H1 (cell line): ENCODE data around the gene RHCG. TPM values are rescaled to one million over a fixed set of nuclear protein-coding genes. Genes with fewer than 3 reads are reported as not detected.

ENCODE experiments used
- CTCF ChIA-PET: fragments of 300-600 bp; sonication (Branson Sonifier 250); formaldehyde crosslinking; loops from one replicate; lab custom pipeline; 2021; ENCODE audit not compliant: partially characterized antibody; lab: Charles Lee
- POLR2A ChIA-PET: fragments of 300-600 bp; sonication (Branson Sonifier 250); formaldehyde crosslinking; loops from one replicate; lab custom pipeline; 2021; ENCODE audit warnings: inconsistent platforms; ENCODE audit not compliant: partially characterized antibody; lab: Charles Lee
- DNase-seq, 2 experiments: peaks; one replicate each; pipeline versions ENCODE4 v3.0.0 to v3.0.0-alpha.2; 2010 to 2022; ENCODE audit warnings: low spot score in 2 of 2, low read depth in 1 of 2, mixed read lengths in 1 of 2
- FAIRE-seq: peaks from 2 replicates; lab custom pipeline; 2011; peaks lifted over from hg19 to GRCh38; lab: Jason Lieb, UNC
- H2AFZ ChIP-seq: 2 replicates; pipeline ENCODE4 v1.8.1; 2012; ENCODE audit warnings: low read length, inconsistent platforms
- H2AK5ac ChIP-seq: 2 replicates; pipeline ENCODE4 v1.6.1; 2013; ENCODE audit warnings: low read depth, low read length
- H2BK120ac ChIP-seq: replicated peaks from 2 replicates; pipeline ENCODE3; 2013; ENCODE audit warnings: low read depth, low read length, inconsistent platforms
- H2BK12ac ChIP-seq: 2 replicates; pipeline ENCODE4 v1.6.1; 2013; ENCODE audit warnings: low read depth, low read length
- H2BK15ac ChIP-seq: 2 replicates; pipeline ENCODE4 v1.6.1; 2013; ENCODE audit warnings: low read length
- H2BK20ac ChIP-seq: 2 replicates; pipeline ENCODE4 v1.6.1; 2013; ENCODE audit warnings: low read length
- H2BK5ac ChIP-seq: 2 replicates; pipeline ENCODE4 v1.6.1; 2013; ENCODE audit warnings: low read depth, low read length
- H3K14ac ChIP-seq: 2 replicates; pipeline ENCODE4 v1.6.1; 2013; ENCODE audit warnings: inconsistent platforms; ENCODE audit not compliant: insufficient read length
- H3K18ac ChIP-seq: 2 replicates; pipeline ENCODE4 v1.6.1; 2013; ENCODE audit warnings: low read length; ENCODE audit errors: extremely low read depth
- H3K23ac ChIP-seq: 2 replicates; pipeline ENCODE4 v1.6.1; 2013; ENCODE audit warnings: inconsistent platforms; ENCODE audit not compliant: insufficient read length
- H3K23me2 ChIP-seq: 2 replicates; pipeline ENCODE4 v1.6.1; 2013; ENCODE audit warnings: low read depth, low read length
- H3K27ac ChIP-seq: 2 replicates; pipeline ENCODE4 v1.6.1; 2011; ENCODE audit warnings: low read depth, low read length, inconsistent platforms
- H3K27me3 ChIP-seq, 4 experiments: replicated peaks in 1 of 4; 1 replicate in 1 of 4; 2 replicates in 3 of 4; pipeline versions ENCODE4 v1.6.1 to v1.8.1; 2011 to 2013; ENCODE audit warnings: low read length in 3 of 4, mild to moderate bottlenecking in 3 of 4, inconsistent platforms in 2 of 4, mixed read lengths in 2 of 4, moderate library complexity in 1 of 4; ENCODE audit not compliant: control insufficient read depth in 3 of 4, insufficient read depth in 3 of 4; ENCODE audit errors: extremely low read depth in 1 of 4
- H3K36me3 ChIP-seq, 4 experiments: 2 replicates each; pipeline versions ENCODE4 v1.6.1 to v1.8.1; 2011 to 2013; ENCODE audit warnings: mild to moderate bottlenecking in 4 of 4, low read length in 3 of 4, moderate library complexity in 2 of 4, control low read depth in 1 of 4, inconsistent platforms in 1 of 4; ENCODE audit not compliant: insufficient read depth in 4 of 4, control insufficient read depth in 2 of 4
- H3K4ac ChIP-seq: replicated peaks from 2 replicates; pipeline ENCODE3; 2013; ENCODE audit warnings: low read length, low read depth, mixed read lengths, inconsistent platforms; ENCODE audit not compliant: insufficient read length
- H3K4me1 ChIP-seq, 4 experiments: replicated peaks in 1 of 4; 1 replicate in 1 of 4; 2 replicates in 3 of 4; pipeline versions ENCODE4 v1.6.1 to v1.8.1; 2011 to 2013; ENCODE audit warnings: low read length in 3 of 4, inconsistent platforms in 2 of 4, mixed read lengths in 1 of 4; ENCODE audit not compliant: insufficient read depth in 4 of 4, control insufficient read depth in 3 of 4
- H3K4me2 ChIP-seq, 2 experiments: 2 replicates each; pipeline versions ENCODE4 v1.6.1 to v1.8.1; 2011 to 2013; ENCODE audit warnings: low read depth in 2 of 2, low read length in 2 of 2, control low read depth in 1 of 2, inconsistent platforms in 1 of 2, mild to moderate bottlenecking in 1 of 2; ENCODE audit not compliant: insufficient read depth in 1 of 2
- H3K4me3 ChIP-seq, 4 experiments: fragments of 200-600, 300-600 bp in 1 of 4; sonication (generic), shearing (Covaris generic), sonication (Bioruptor Twin) in 1 of 4; 2 replicates each; pipeline versions ENCODE4 v1.5.1 to v1.8.1; 2011 to 2016; ENCODE audit warnings: low read length in 4 of 4, low read depth in 3 of 4, control low read depth in 2 of 4, inconsistent platforms in 2 of 4, mild to moderate bottlenecking in 2 of 4, mixed read lengths in 1 of 4, moderate library complexity in 1 of 4; ENCODE audit not compliant: insufficient read depth in 2 of 4; ENCODE audit errors: extremely low read depth in 1 of 4
- H3K56ac ChIP-seq: replicated peaks from 2 replicates; pipeline ENCODE3; 2013; ENCODE audit warnings: low read depth, mild to moderate bottlenecking, mixed read lengths, low read length, inconsistent platforms; ENCODE audit not compliant: insufficient read length
- H3K79me1 ChIP-seq: 2 replicates; pipeline ENCODE4 v1.6.1; 2013; ENCODE audit warnings: low read depth, low read length, control low read depth
- H3K79me2 ChIP-seq, 2 experiments: 2 replicates each; pipeline versions ENCODE4 v1.6.1 to v1.8.1; 2012 to 2013; ENCODE audit warnings: low read length in 2 of 2, mild to moderate bottlenecking in 2 of 2, inconsistent platforms in 1 of 2; ENCODE audit not compliant: insufficient read depth in 2 of 2, control insufficient read depth in 1 of 2
- H3K9ac ChIP-seq, 4 experiments: replicated peaks in 1 of 4; 1 replicate in 1 of 4; 2 replicates in 3 of 4; pipeline versions ENCODE4 v1.6.1 to v1.8.1; 2011 to 2013; ENCODE audit warnings: low read depth in 3 of 4, low read length in 3 of 4, control low read depth in 2 of 4, mild to moderate bottlenecking in 2 of 4, moderate library complexity in 2 of 4, inconsistent platforms in 1 of 4; ENCODE audit errors: extremely low read depth in 1 of 4
- H3K9me3 ChIP-seq, 2 experiments: 2 replicates each; pipeline versions ENCODE4 v1.6.1 to v1.8.1; 2012 to 2013; ENCODE audit warnings: mild to moderate bottlenecking in 2 of 2, moderate library complexity in 2 of 2, control low read depth in 1 of 2, inconsistent platforms in 1 of 2, low read depth in 1 of 2, low read length in 1 of 2, mixed read lengths in 1 of 2; ENCODE audit not compliant: insufficient read depth in 2 of 2
- H4K20me1 ChIP-seq, 2 experiments: replicated peaks in 1 of 2; 2 replicates each; pipeline versions ENCODE3 to v1.8.1; 2011 to 2013; ENCODE audit warnings: inconsistent platforms in 2 of 2, low read length in 2 of 2, mild to moderate bottlenecking in 1 of 2; ENCODE audit not compliant: insufficient read depth in 2 of 2, control insufficient read depth in 1 of 2
- H4K5ac ChIP-seq: 2 replicates; pipeline ENCODE4 v1.6.1; 2013; ENCODE audit warnings: low read length, low read depth, mixed read lengths, inconsistent platforms; ENCODE audit not compliant: insufficient read length
- H4K8ac ChIP-seq: 2 replicates; pipeline ENCODE4 v1.8.0; 2013; ENCODE audit warnings: mild to moderate bottlenecking, moderate library complexity, low read length, inconsistent platforms; ENCODE audit not compliant: insufficient read depth; ENCODE audit errors: extremely low read depth
- H4K91ac ChIP-seq: replicated peaks from 2 replicates; pipeline ENCODE3; 2013; ENCODE audit warnings: low read length, mixed read lengths, inconsistent platforms; ENCODE audit not compliant: insufficient read length
- ATF3 ChIP-seq: IDR thresholded peaks from 2 replicates; pipeline ENCODE4 v1.6.1; 2011; ENCODE audit warnings: low read depth, mild to moderate bottlenecking, low read length; ENCODE audit not compliant: insufficient read depth
- CHD1 ChIP-seq: IDR thresholded peaks from 2 replicates; pipeline ENCODE4 v1.6.1; 2012; ENCODE audit warnings: low read depth, low read length, improper control_type of control experiment
- GABPA ChIP-seq: IDR thresholded peaks from 2 replicates; pipeline ENCODE4 v1.6.1; 2011; ENCODE audit warnings: mild to moderate bottlenecking, low read length, moderate library complexity, borderline replicate concordance; ENCODE audit not compliant: insufficient read depth
- HDAC2 ChIP-seq, 2 experiments: fragments of 300-600 bp in 1 of 2; sonication (generic) in 1 of 2; IDR thresholded peaks; 2 replicates each; pipeline ENCODE4 v1.6.1; 2011 to 2012; ENCODE audit warnings: low read depth in 2 of 2, low read length in 2 of 2, mild to moderate bottlenecking in 2 of 2, moderate library complexity in 2 of 2, borderline replicate concordance in 1 of 2, inconsistent platforms in 1 of 2
- KDM1A ChIP-seq: fragments of 200-600, 300-600 bp; sonication (generic); IDR thresholded peaks from 2 replicates; pipeline ENCODE4 v1.7.1; 2016; ENCODE audit warnings: mild to moderate bottlenecking, low read length, borderline replicate concordance
- MAX ChIP-seq: IDR thresholded peaks from 2 replicates; pipeline ENCODE4 v1.6.1; 2012; ENCODE audit warnings: inconsistent platforms
- RAD21 ChIP-seq, 2 experiments: IDR thresholded peaks in 1 of 2; conservative IDR thresholded peaks in 1 of 2; 2 replicates each; pipeline ENCODE4 v1.6.1; 2011; ENCODE audit warnings: low read depth in 2 of 2, low read length in 2 of 2, improper control_type of control experiment in 1 of 2, inconsistent platforms in 1 of 2, mild to moderate bottlenecking in 1 of 2, moderate library complexity in 1 of 2
- SIX5 ChIP-seq: IDR thresholded peaks from 2 replicates; pipeline ENCODE4 v1.6.1; 2011; ENCODE audit warnings: mild to moderate bottlenecking, low read depth, low read length
- SUZ12 ChIP-seq: fragments of 200-600 bp; sonication (generic); IDR thresholded peaks from 2 replicates; pipeline ENCODE4 v1.6.1; 2012; ENCODE audit warnings: mild to moderate bottlenecking, inconsistent platforms, low read length, moderate library complexity, mixed read lengths
- TAF7 ChIP-seq: optimal IDR thresholded peaks from 2 replicates; pipeline ENCODE3; 2011; ENCODE audit warnings: low read depth, mild to moderate bottlenecking, inconsistent platforms, low read length, moderate library complexity, borderline replicate concordance
- WGBS, 2 experiments: shearing (Covaris generic) in 1 of 2; methylation state at CpG; one replicate each; pipeline versions ENCODE4 v1.1.6 to v1.1.7; 2013 to 2015; ENCODE audit warnings: low lambda C conversion rate in 2 of 2, mixed read lengths in 2 of 2, inconsistent platforms in 1 of 2, low coverage in 1 of 2, missing lambda C conversion rate in 1 of 2; ENCODE audit not compliant: insufficient replicate concordance in 2 of 2, insufficient coverage in 1 of 2, insufficient read length in 1 of 2; ENCODE audit errors: extremely low coverage in 1 of 2, missing lambda C conversion rate in 1 of 2; 5-methylcytosine and 5-hydroxymethylcytosine counted together
- polyA plus RNA-seq, 7 experiments: library from polyadenylated mRNA; depleted of rRNA in 3 of 7; stranded (reverse) in 5 of 7; unstranded in 2 of 7; fragments of >200 nt in 5 of 7; fragments of 200-250 nt in 2 of 7; gene quantifications; 1 replicate in 5 of 7; 2 replicates in 1 of 7; 4 replicates in 1 of 7; pipeline versions ENCODE4 v1.2.1 to v1.2.3, GENCODE V29; 2011 to 2013; ENCODE audit warnings: missing spikeins in 2 of 7, mixed read lengths in 2 of 7
- total RNA-seq: library from RNA; stranded (reverse); fragmentation: NEBNext Ultra II Directional; extraction: Animal tissue kit (Norgen Biotek cat#: 25700); gene quantifications from 2 replicates; pipeline ENCODE4 v1.2.1, GENCODE V29; 2021
- TF ChIP-seq, protein P1 (sequence below): IDR thresholded peaks from 2 replicates; pipeline ENCODE4 v1.6.1; 2012; ENCODE audit warnings: inconsistent platforms

Gene RHCG
- total and polyA plus RNA-seq, 2 of the 8 experiments (the other 6 are each of a cell fraction or from before 2014, with no cell fraction given), result 0.68 TPM; not detected in 1

DNA sequence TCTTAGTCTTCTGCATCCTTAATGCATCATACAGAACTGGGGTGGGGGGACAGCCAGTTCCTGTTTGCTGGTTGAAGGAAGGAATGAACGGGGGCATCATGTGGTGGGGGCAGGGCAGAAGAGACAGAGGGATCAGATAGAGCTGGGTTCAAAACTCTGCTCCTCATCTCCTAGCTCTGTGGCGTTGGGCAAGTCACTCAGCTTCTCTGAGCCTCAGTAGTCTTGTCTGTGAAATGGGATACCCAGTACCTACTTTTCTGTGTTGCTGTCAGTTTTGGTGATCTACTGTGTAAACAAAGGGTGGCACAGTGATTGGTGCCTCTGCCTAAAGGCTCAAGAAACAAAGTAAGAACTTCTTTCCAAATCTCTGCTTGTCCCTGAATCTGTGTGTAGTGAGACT, 36.3 kb downstream of the RHCG start:
- Histone ChIP-seq H2BK15ac (no peak overlapping the region), H3K27ac (no peak overlapping the region), H4K8ac (no peak overlapping the region), H3K23me2 (no peaks in the 10 kb centered on the region), H2BK5ac (no peak overlapping the region), H3K4me1 (peaks cover 4 to 16% (median 9%) of the 10 kb centered on the region in 4 experiments), H3K79me2 (no peaks in the 10 kb centered on the region), H4K91ac (no peak overlapping the region), H3K4ac (no peak overlapping the region), H3K9ac (no peak overlapping the region), H3K4me3 (no peak overlapping the region), H3K18ac (no peak overlapping the region), H2AK5ac (no peak overlapping the region), H3K14ac (no peak overlapping the region), H4K20me1 (no peaks in the 10 kb centered on the region), H3K4me2 (no peak overlapping the region), H3K9me3 (no peaks in the 10 kb centered on the region; a peak in 1 of 4 replicates), H3K27me3 (peaks cover 0 to 33% (median 24%) of the 10 kb centered on the region in 4 experiments; a peak in 4 of 7 replicates), H2AFZ (no peak overlapping the region), H3K23ac (no peak overlapping the region), H2BK20ac (no peak overlapping the region), H4K5ac (no peak overlapping the region), H2BK12ac (0 out of 2 replicates have a peak overlapping the region, but pooled peaks have one; percentile 23), H2BK120ac (no peak overlapping the region), H3K79me1 (no peaks in the 10 kb centered on the region), H3K36me3 (no peaks in the 10 kb centered on the region), H3K56ac (no peak overlapping the region)
- 83% methylated on average over 2 of the region's 2 CpGs; no CpG with 5 or more reads in 1 of the 2 experiments for WGBS, 2 experiments
- DNase-seq (no peak), FAIRE-seq (no peak)
- CTCF ChIA-PET, result interaction anchor here (0.5 to 17.1 kb wide), 9 partner anchors 12 to 100 kb away, joined by 3 to 218 read pairs (median 5); no protein-coding TSS in a partner anchor
- POLR2A ChIA-PET, result interaction anchor here (1.8 to 2.5 kb wide), 2 partner anchors 10 to 11 kb away, joined by 5 to 7 read pairs; no protein-coding TSS in a partner anchor
- no peak for TF ChIP-seq SIX5
- TF ChIP-seq GABPA, result no peak
- no peak for TF ChIP-seq SUZ12
- TF ChIP-seq CHD1, result no peak
- TF ChIP-seq RAD21 (IDR thresholded peaks at IDR 0.05 in 1 of 2, conservative IDR thresholded peaks at IDR 0.05 in 1 of 2; ENCODE audit: low read depth in 2 of 2, low read length in 2 of 2), result no peak
- TF ChIP-seq, protein P1, sequence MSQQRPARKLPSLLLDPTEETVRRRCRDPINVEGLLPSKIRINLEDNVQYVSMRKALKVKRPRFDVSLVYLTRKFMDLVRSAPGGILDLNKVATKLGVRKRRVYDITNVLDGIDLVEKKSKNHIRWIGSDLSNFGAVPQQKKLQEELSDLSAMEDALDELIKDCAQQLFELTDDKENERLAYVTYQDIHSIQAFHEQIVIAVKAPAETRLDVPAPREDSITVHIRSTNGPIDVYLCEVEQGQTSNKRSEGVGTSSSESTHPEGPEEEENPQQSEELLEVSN, result no peak
- TF ChIP-seq TAF7, result no peak
- TF ChIP-seq MAX, result no peak
- peak; percentile 91; the same call in 1 of the 2 replicates for TF ChIP-seq KDM1A
- TF ChIP-seq ATF3, result no peak
- 0 out of 4 replicates have a peak, but pooled peaks of 1 of the 2 experiments have one; percentile 57 for TF ChIP-seq HDAC2 (IDR thresholded peaks at IDR 0.05; ENCODE audit: borderline replicate concordance in 1 of 2, low read depth in 2 of 2, low read length in 2 of 2)
